Effector memory CD8-positive, alpha-beta T cell (primary cell): ENCODE measurements around the gene GDPD3.
A peak's percentile ranks its signal among the peaks of the same experiment; 100 is the strongest.

Experiments
- ATAC-seq: fragments of 150-1000 bp; cut with Tn5 transposase; replicated peaks from 2 replicates; pipeline ENCODE4 v1.10.0; 2021; ENCODE audit warnings: mild to moderate bottlenecking, moderate library complexity
- DNase-seq, 3 experiments: peaks; one replicate each; pipeline ENCODE4 v3.0.0; 2021
- H3K27ac Mint-ChIP-seq, 2 donors: one replicate each; pipeline ENCODE4 v1.8.0; 2022; ENCODE audit warnings: mild to moderate bottlenecking in 2 of 2, mixed read lengths in 2 of 2, moderate library complexity in 2 of 2
- H3K27me3 Mint-ChIP-seq, 2 donors: one replicate each; pipeline ENCODE4 v1.8.0; 2022; ENCODE audit warnings: mixed read lengths in 2 of 2
- H3K36me3 Mint-ChIP-seq: one replicate; pipeline ENCODE4 v1.8.0; 2022; ENCODE audit warnings: mild to moderate bottlenecking, moderate library complexity, mixed read lengths; ENCODE audit not compliant: insufficient read depth
- H3K4me1 Mint-ChIP-seq, 2 donors: one replicate each; pipeline ENCODE4 v1.8.0; 2022; ENCODE audit warnings: low read depth in 2 of 2, mixed read lengths in 2 of 2
- H3K4me3 Mint-ChIP-seq, 2 donors: one replicate each; pipeline ENCODE4 v1.8.0; 2022; ENCODE audit warnings: mild to moderate bottlenecking in 2 of 2, mixed read lengths in 2 of 2, moderate library complexity in 2 of 2
- H3K9me3 Mint-ChIP-seq, 2 donors: one replicate each; pipeline ENCODE4 v1.8.0; 2022; ENCODE audit warnings: mixed read lengths in 2 of 2

The GDPD3 gene

GRCh38 chr16:30096105-30096861, 17.1 kb downstream of the GDPD3 start, which contains the start of gene YPEL3:
YPEL3 (minus strand) TSS chr16:30096213; CDS start chr16:30095482, 731 bp downstream.
- no peaks in the 10 kb centered on the region for H3K27me3 Mint-ChIP-seq
- peaks cover 27 to 34% of the 10 kb centered on the region in 2 donors for H3K4me1 Mint-ChIP-seq
- DNase-seq (peak; percentile 80 to 87 (median 82)), ATAC-seq (peak; percentile 63)
- peak within 1 kb of the TSS; percentile 95 to 96 for H3K27ac Mint-ChIP-seq
- H3K4me3 Mint-ChIP-seq: peak within 1 kb of the TSS; percentile 93 to 97
- H3K36me3 Mint-ChIP-seq: peaks cover 45% of the 10 kb centered on the region
- H3K9me3 Mint-ChIP-seq: peaks cover 0 to 6% of the 10 kb centered on the region in 2 donors

- Mint-ChIP-seq H3K4me3 (peak overlapping the region; percentile 93 to 97), H3K27ac (peak overlapping the region; percentile 95 to 96), H3K36me3 (peaks cover 45% of the 10 kb centered on the region), H3K4me1 (peaks cover 27 to 34% of the 10 kb centered on the region in 2 donors), H3K9me3 (peaks cover 0 to 6% of the 10 kb centered on the region in 2 donors), H3K27me3 (no peaks in the 10 kb centered on the region)
- DNase-seq (no peak), ATAC-seq (peak; percentile 0)
Observed at GRCh38 chr16:30095166-30096078, 17.9 kb downstream of the GDPD3 start.

- peaks cover 0 to 6% of the 10 kb centered on the region in 2 donors for H3K9me3 Mint-ChIP-seq
- no peaks in the 10 kb centered on the region for H3K27me3 Mint-ChIP-seq
- peak overlapping the region; percentile 93 to 97 for H3K4me3 Mint-ChIP-seq
- H3K4me1 Mint-ChIP-seq: peaks cover 27 to 34% of the 10 kb centered on the region in 2 donors
- ATAC-seq: no peak
- peaks cover 45% of the 10 kb centered on the region for H3K36me3 Mint-ChIP-seq
- DNase-seq: no peak
- peak overlapping the region; percentile 95 to 96 for H3K27ac Mint-ChIP-seq
Observed at GRCh38 chr16:30094541-30095165, 18.7 kb downstream of the GDPD3 start.

- Mint-ChIP-seq H3K36me3 (peaks cover 48% of the 10 kb centered on the region), H3K4me3 (peak overlapping the region; percentile 80 to 89), H3K27me3 (no peaks in the 10 kb centered on the region), H3K9me3 (peaks cover 0 to under 1% of the 10 kb centered on the region in 2 donors), H3K27ac (peak overlapping the region; percentile 91 to 92), H3K4me1 (peaks cover 27 to 34% of the 10 kb centered on the region in 2 donors)
- peak; percentile 44 for ATAC-seq
- peak; percentile 53 to 59 (median 58) for DNase-seq
Observed at GRCh38 chr16:30092373-30093010, 20.8 kb downstream of the GDPD3 start.

- peaks cover 45% of the 10 kb centered on the region for H3K36me3 Mint-ChIP-seq
- H3K4me1 Mint-ChIP-seq: peaks cover 27 to 32% of the 10 kb centered on the region in 2 donors
- H3K27me3 Mint-ChIP-seq: no peaks in the 10 kb centered on the region
- H3K27ac Mint-ChIP-seq: peak within 1 kb of the TSS; percentile 91 to 92
- ATAC-seq (peak; percentile 80), DNase-seq (peak; percentile 90 to 92 (median 92))
- peak within 1 kb of the TSS; percentile 80 to 89 for H3K4me3 Mint-ChIP-seq
- H3K9me3 Mint-ChIP-seq: no peaks in the 10 kb centered on the region
Observed at GRCh38 chr16:30091474-30092372, 21.6 kb downstream of the GDPD3 start, which contains the start of gene TBX6. TBX6 (minus strand) TSS chr16:30091924; CDS start chr16:30091193, 731 bp downstream.

GRCh38 chr16:30090610-30091331, 22.6 kb downstream of the GDPD3 start:
- DNase-seq: no peak
- Mint-ChIP-seq H3K36me3 (peaks cover 48% of the 10 kb centered on the region), H3K4me3 (peak overlapping the region in 1 of 2 donors; percentile 21), H3K27ac (no peak overlapping the region), H3K27me3 (no peaks in the 10 kb centered on the region), H3K4me1 (peaks cover 27 to 28% of the 10 kb centered on the region in 2 donors), H3K9me3 (no peaks in the 10 kb centered on the region)
- no peak for ATAC-seq

- Mint-ChIP-seq H3K4me3 (no peak overlapping the region), H3K27me3 (no peaks in the 10 kb centered on the region), H3K9me3 (no peaks in the 10 kb centered on the region), H3K27ac (peak overlapping the region; percentile 59 to 60), H3K36me3 (peaks cover 41% of the 10 kb centered on the region), H3K4me1 (peaks cover 13 to 16% of the 10 kb centered on the region in 2 donors)
- ATAC-seq (no peak), DNase-seq (no peak)
Observed at GRCh38 chr16:30088832-30089624, 24.3 kb downstream of the GDPD3 start.

- Mint-ChIP-seq H3K27ac (peak overlapping the region; percentile 60 to 66), H3K9me3 (no peaks in the 10 kb centered on the region), H3K27me3 (no peaks in the 10 kb centered on the region), H3K36me3 (peaks cover 40% of the 10 kb centered on the region), H3K4me3 (no peak overlapping the region), H3K4me1 (peaks cover 11 to 14% of the 10 kb centered on the region in 2 donors)
- DNase-seq: no peak
- ATAC-seq: no peak
Observed at GRCh38 chr16:30088237-30088831, 25.0 kb downstream of the GDPD3 start.

- Mint-ChIP-seq H3K36me3 (peaks cover 38% of the 10 kb centered on the region), H3K4me1 (peaks cover 10 to 13% of the 10 kb centered on the region in 2 donors), H3K9me3 (no peaks in the 10 kb centered on the region), H3K27ac (peak overlapping the region; percentile 11 to 66), H3K27me3 (no peaks in the 10 kb centered on the region), H3K4me3 (no peak overlapping the region)
- ATAC-seq: no peak
- no peak for DNase-seq
Observed at GRCh38 chr16:30087181-30087898, 26.0 kb downstream of the GDPD3 start.
